KOPT-K1 (cell line): ENCODE measurements around the gene STX8.

ENCODE experiments used
- H3K27ac ChIP-seq: fragments of 200-600 bp; sonication (generic); 2 replicates; pipeline ENCODE4 v1.5.1; 2016; ENCODE audit warnings: antibody characterized with exemption, mild to moderate bottlenecking, low read depth, low read length; ENCODE audit not compliant: poor library complexity, severe bottlenecking
- H3K36me3 ChIP-seq: fragments of 200-600 bp; sonication (generic); 2 replicates; pipeline ENCODE4 v1.5.1; 2017; ENCODE audit warnings: antibody characterized with exemption, mild to moderate bottlenecking, low read length, moderate library complexity; ENCODE audit not compliant: insufficient read depth
- H3K9me3 ChIP-seq: fragments of 200-600 bp; sonication (generic); 2 replicates; pipeline ENCODE4 v1.5.1; 2017; ENCODE audit warnings: antibody characterized with exemption, low read length, mild to moderate bottlenecking; ENCODE audit not compliant: insufficient read depth, poor library complexity, severe bottlenecking

Gene STX8

DNA sequence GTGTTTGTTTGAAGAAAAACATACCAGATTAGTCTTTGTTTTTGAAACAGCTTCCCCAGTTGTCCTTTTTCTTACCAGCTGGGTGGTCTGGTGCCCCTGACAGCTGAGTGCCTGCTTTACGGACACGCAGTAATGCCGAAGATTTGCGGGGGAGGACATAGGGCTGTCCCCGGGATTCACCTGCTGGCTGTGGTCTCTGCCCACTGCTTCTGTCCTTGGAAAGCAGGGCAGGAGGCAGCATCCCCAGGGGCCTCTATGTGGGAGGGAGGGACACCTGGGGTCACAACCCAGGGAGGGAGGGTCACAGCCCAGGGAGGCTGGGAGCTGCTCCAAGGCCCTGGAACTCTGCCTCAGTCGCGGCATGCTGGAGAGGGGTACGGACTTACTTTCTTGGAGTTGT lies 332.6 kb downstream of the STX8 start:
- no peaks in the 10 kb centered on the region for H3K9me3 ChIP-seq
- no peaks in the 10 kb centered on the region for H3K36me3 ChIP-seq
- H3K27ac ChIP-seq, result no peak overlapping the region

DNA sequence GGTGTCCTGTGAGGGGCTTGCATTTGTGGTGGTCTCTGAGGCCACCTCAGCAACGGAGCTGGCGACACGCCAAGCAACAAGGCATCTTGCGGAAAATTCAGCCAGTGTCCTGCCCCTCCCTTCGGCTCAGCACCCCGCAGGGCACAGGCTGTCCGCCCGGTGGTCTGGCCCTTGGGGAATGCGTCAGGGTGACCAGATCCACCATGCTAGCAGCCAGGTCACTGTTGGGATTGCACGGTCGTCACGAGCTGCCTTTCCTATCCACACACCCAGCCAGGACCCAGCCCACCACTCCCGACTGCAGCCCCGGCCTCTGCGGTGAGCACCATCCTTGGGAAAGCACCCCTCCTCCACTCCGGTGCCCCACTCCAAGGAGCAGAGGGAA lies 333.1 kb downstream of the STX8 start:
- H3K9me3 ChIP-seq, result no peaks in the 10 kb centered on the region
- H3K36me3 ChIP-seq, result no peaks in the 10 kb centered on the region
- H3K27ac ChIP-seq, result no peak overlapping the region

DNA sequence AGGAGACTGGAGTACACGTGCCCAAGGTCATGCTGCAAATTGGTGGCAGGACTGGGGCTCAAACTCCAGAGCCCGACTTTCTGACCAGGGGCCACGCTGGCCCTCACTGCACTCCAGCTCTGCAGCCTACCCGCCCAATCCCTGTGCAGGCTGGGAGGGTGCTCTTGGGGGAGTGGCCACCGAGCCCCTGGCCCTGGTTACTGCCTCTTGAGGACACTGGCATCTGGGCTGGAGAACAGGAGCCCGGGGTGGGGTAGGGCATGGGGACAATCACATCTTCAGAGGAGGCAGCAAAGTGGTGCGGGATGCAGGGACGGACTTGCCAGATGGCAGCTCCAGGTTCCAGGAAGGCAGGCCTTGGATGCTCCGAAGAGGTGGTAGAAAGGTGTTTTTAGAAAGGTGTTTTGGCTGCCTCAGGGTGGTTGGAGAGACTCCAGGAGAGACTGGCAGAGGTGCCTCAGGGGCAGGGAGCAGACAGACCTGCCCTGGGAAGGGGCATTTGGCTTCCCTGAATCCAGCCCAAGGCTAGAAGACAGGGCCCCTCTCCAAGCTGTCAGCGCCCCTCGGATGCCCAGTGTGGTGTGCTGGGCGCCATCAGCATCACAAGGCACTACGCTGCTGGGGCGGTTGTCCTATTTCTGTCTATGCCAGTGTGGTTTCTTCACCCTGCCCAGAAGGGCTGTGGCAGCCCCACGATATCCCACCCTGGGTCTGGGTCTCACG lies 333.7 kb downstream of the STX8 start:
- H3K27ac ChIP-seq, result no peak overlapping the region
- H3K9me3 ChIP-seq, result no peaks in the 10 kb centered on the region
- no peaks in the 10 kb centered on the region for H3K36me3 ChIP-seq

DNA sequence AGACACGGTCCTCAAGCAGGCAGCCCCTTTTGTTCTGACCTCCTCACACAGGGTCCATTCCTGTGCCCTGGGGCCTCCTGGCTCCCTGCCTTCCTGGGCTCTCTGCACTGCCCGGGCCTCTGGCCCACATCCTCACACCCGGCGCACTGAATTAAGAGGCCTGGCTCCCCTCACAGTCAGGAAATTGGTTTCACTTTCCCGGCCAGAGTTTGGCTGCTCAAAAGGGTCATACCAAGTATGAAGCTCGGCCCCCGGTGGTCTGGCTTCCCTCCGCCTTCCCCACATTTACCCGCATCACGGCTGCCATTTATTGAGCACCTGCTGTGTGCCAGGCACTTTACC lies 334.3 kb downstream of the STX8 start:
- H3K27ac ChIP-seq, result no peak overlapping the region
- no peaks in the 10 kb centered on the region for H3K9me3 ChIP-seq
- no peaks in the 10 kb centered on the region for H3K36me3 ChIP-seq

DNA sequence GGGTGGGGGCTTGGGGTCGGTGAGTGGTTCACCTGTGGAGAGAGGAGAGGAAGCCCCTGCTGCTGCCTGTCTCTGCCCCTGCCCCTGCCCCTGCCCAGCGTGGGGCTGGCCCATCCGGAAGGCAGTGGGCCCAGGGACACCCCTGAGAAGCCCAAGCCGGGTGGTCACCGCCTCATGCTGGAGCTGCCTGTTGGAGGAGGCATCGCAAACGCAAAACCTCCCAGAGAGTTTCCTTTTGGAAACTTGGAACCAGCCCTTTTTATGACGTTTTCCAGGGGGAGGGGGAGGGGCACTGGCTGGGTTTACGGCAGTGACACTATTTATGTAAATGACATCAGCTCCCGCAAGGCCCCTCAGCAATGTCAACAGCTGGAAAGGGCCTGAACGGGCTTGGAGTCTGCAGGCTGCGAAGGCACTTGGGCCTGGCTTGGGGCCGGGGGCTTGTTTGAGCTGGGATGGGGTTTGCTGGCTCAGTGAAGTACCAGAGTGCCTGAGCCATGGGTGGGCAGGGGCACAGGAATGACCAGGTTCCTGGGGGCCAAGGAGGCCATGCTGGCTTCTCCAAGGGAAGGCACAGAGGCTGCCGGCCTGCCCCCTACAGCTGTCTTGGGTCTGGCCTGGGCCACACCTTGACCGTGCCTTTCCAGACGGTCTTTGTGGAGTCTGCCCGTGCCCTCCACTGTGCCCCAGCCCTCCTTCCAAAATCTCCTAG lies 334.8 kb downstream of the STX8 start:
- no peaks in the 10 kb centered on the region for H3K36me3 ChIP-seq
- no peaks in the 10 kb centered on the region for H3K9me3 ChIP-seq
- H3K27ac ChIP-seq, result no peak overlapping the region

DNA sequence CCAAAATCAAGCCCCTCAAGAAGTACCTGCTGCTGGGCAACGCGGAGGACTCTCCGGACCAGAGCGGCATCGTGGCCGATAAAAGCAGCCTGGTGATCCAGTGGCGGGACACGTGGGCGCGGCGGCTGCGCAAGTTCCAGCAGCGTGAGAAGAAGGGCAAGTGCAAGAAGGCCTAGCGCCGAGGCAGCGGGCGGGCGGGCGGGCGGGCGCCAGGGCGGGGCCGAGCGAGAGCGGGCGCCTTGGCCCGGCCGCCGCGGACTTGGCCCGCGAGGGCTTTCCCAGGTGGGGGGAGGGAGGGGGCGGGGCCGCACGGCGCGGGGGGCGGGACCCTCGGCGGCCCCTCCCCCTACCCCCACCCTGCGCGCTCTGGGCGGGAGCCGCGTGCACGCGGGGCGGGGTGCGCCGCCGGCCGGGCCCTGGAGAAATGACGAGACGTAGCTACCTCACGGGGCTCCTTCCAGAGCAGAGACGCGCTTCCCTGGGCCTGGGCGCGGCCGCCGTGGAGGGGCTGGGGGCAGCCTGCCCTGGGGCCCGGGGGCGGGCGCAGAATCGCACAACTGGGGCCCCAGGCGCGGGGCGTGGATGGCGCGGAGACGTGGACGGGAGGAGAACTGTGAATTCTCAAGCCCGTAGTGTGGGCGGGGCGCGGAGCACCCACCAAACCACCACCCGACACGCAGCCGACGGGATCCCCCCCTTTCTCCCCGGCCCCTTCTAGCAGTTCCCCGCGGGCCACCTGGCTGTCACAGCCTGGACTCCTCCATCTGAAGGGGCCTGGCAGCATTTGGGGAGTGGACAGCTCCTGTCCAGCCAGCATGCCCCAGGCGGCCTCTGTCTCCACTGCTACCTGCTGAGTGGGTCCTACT lies 335.6 kb downstream of the STX8 start:
- Histone ChIP-seq H3K9me3 (no peaks in the 10 kb centered on the region), H3K27ac (no peak overlapping the region), H3K36me3 (no peaks in the 10 kb centered on the region)

DNA sequence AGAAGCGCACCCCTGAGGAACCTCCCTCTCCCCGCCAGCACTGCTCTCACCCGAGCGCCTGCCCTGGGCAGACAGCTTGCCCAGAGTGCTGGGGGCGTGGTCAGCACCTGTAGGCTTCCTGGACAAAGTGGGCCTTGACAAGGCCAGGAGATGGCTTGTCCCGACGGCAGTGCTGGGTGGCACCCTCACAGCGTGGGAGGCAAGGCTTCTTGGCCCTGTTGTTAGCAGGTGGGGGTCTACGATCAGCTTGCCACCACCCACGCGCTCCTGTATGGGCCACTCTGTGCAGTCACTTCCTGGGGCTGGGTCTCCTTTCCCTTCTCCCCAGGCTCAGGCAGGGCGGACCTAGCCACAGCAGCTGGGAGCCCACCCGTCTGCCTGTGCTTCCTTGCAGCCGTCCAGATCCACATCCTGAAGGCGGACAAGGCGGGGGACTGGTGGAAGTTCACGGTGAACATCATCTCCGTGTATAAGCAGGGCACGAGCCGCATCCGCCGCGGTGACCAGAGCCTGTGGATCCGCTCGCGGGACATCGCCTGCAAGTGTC lies 336.3 kb downstream of the STX8 start:
- Histone ChIP-seq H3K27ac (no peak overlapping the region), H3K9me3 (no peaks in the 10 kb centered on the region), H3K36me3 (no peaks in the 10 kb centered on the region)

DNA sequence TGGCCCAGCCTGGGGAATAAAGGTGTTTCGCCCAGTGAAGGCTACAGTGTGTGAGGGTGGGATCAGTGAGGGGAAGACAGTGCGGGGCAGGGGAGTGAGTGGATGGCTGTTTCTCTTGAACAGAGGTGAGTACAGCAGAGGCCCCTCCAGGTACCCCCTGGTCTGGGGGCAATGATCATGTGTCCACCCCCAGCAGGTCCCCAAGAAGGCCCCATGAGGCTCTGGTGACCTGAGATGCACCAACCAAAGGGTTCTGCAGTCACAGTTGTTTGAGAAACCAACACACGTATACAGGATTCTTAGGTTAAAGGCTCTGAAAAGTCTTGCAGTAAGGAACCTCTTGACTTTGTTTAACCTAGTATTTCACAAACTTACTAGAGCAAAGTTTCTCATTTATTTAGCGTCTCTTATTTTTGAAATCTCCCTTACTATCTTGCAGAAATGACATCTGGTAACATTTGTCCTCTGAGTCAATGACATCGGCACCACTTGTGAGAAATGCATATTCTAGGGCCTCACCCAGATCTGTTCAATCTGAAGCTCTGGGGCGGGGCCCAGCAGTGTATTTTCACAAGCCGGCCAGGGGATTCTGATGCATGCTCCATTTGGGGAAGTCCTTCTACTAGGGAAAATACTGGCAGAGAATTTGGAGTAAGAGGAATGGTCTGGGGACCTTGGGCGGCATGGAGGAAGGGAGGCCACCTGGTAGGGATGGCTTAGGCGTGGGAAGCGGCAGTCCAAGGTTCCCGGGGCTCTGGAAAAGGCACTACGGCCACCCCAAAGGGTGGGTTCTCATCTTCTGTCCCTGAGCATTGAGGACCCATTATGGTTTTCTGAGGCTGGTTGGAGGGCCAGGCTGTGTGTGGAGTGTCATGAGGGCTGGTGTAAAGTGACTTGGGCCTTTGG lies 337.0 kb downstream of the STX8 start:
- H3K9me3 ChIP-seq, result no peaks in the 10 kb centered on the region
- H3K27ac ChIP-seq, result no peak overlapping the region
- no peaks in the 10 kb centered on the region for H3K36me3 ChIP-seq

DNA sequence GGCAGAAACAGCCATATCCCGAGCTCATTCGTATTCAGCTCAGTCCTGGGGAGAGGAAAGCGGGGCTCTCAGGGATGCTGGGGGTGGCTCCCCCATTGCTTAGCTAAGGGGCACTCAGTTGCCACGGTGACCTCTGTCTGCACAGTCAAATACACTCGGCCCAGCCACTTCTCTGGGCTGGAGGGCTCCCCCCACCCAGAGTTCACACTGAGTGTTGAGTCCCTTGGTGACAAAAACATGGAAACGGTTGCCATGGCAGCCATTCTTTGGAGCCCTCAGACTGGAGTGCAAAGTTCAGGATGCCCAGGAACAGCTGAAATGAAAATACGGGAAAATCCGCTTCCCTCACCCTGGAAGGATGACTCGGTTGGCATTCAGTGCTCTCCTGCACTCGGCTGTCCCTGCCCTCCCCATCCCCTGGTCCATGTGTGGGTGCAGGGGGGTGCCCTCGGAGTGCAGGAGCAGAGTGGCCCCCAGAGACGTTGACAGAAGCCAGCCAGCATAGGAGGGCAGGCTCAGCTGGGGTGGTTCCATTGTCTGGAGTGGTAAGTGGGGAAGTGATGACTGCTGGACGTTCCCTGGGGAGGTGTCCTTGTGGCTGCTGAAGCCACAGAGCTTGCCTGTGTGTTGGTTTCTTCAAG lies 337.8 kb downstream of the STX8 start:
- H3K9me3 ChIP-seq, result no peaks in the 10 kb centered on the region
- no peaks in the 10 kb centered on the region for H3K36me3 ChIP-seq
- no peak overlapping the region for H3K27ac ChIP-seq

DNA sequence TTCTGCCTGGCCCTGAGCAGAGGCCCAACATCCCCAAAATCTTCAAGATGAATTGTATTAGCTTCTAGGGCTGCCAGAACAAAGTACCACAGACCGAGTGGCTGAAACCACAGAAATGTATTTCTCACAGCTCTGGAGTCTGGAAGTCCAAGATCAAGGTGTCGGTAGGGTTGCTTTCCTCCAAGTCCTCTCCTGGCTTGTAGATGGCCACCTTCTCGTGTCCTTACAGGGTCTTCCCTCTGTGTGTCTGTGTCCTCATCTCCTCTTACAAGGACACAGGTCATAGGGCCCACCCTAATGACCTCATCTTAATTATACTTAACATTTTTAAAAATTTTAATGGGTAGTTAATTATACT lies 338.6 kb downstream of the STX8 start:
- no peaks in the 10 kb centered on the region for H3K9me3 ChIP-seq
- H3K27ac ChIP-seq, result no peak overlapping the region
- no peaks in the 10 kb centered on the region for H3K36me3 ChIP-seq

DNA sequence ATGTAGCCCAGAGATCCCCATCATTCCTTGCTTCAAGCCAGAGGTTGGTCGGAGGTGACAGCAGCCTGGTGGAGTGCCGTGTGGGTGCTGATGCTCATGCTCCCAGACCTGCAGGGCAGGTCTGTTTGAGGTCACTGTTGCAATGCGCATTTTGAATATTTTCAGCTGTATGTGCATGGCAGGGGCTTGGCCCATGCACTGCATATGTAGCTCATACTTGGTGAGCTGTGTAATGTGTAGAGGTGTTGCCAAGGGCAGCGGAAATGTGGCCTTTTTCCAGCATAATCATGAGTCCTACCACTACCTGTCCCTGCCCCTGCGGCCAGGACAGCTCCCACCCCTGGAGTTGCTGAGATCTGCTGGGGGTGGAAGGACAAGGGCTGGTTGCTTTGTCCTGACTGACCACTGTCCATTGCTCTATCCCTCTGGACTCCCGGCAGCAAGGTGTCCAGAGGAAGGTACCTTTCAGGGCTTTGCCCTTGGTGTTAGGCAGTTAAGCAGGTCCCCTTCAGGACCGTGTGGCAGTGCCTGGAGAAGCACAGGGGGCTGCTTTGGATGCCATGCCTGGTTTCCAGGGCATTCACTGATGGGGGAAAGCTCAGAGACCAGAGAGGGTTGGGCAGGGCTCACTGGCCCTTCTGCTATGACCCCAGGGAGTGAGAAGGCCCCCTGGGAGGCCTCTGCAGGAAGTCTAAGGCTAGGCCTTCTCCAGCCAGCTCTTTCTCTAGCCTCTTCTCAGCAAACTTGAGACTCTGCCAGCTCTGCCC lies 339.2 kb downstream of the STX8 start:
- H3K27ac ChIP-seq, result no peak overlapping the region
- H3K36me3 ChIP-seq, result no peaks in the 10 kb centered on the region
- no peaks in the 10 kb centered on the region for H3K9me3 ChIP-seq

DNA sequence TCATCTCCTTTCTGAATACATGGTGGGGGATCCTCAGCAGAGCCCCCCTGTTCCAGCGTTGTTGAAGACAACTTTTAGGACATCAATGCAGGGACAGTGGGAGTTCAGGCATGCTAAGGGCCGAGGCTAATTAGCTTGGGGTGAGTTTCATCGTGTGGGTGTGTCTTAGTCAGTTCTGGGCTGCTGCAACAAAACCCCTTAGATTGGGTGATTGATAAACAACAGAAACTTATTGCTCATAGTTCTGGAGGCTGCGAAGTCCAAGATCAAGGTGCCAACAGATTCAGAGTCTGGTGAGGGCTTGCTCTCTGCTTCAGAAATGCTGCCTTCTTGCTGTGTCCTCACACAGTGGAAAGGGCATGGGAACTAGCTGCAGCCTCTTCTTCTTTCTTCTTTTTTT lies 340.3 kb downstream of the STX8 start:
- no peak overlapping the region for H3K27ac ChIP-seq

DNA sequence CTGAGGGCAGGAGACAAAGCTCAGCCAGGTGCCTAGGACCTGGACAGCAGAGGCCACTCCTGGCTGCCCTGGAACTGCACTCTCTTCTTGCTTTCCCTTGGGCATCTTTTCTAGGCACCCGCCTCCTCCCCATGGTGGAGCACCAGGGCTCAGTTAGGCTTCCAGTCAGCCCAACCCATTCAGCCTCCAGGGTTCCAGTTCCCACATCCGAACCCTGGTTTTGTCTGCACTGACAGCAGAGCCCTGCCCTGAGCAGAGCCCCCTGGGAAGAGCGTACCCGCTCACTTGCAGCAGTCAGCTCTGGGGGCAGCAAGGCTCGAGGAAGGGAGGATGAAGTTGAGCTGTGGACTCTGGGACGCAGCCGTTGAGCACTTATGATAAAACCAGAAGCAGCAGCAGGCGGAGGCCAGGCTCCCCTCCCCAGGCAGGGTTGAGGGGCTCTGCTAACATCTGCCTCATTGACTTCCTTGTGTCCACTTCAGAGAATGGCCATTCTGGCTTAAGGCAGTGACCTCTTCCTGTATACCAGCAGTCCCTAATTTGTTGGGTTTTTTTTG lies 341.2 kb downstream of the STX8 start:
- Histone ChIP-seq H3K36me3 (no peaks in the 10 kb centered on the region), H3K27ac (no peak overlapping the region), H3K9me3 (no peaks in the 10 kb centered on the region)

More for the DNA sequence above, 340.3 kb downstream of the STX8 start:
- Histone ChIP-seq H3K36me3 (no peaks in the 10 kb centered on the region), H3K9me3 (no peaks in the 10 kb centered on the region)
